Fibroblast of upper back skin (primary cell): ENCODE data around the gene TRIM24.
A peak's percentile ranks its signal among the peaks of the same experiment; 100 is the strongest.
"Not testable (repeated sequence)": the region's sequence is repeated elsewhere in the genome, so short reads cannot be mapped to it uniquely, and the experiment has no call there.

Source experiments
- DNase-seq: peaks from one replicate; pipeline ENCODE4 v3.0.0-alpha.2; 2013

TRIM24 gene

DNA sequence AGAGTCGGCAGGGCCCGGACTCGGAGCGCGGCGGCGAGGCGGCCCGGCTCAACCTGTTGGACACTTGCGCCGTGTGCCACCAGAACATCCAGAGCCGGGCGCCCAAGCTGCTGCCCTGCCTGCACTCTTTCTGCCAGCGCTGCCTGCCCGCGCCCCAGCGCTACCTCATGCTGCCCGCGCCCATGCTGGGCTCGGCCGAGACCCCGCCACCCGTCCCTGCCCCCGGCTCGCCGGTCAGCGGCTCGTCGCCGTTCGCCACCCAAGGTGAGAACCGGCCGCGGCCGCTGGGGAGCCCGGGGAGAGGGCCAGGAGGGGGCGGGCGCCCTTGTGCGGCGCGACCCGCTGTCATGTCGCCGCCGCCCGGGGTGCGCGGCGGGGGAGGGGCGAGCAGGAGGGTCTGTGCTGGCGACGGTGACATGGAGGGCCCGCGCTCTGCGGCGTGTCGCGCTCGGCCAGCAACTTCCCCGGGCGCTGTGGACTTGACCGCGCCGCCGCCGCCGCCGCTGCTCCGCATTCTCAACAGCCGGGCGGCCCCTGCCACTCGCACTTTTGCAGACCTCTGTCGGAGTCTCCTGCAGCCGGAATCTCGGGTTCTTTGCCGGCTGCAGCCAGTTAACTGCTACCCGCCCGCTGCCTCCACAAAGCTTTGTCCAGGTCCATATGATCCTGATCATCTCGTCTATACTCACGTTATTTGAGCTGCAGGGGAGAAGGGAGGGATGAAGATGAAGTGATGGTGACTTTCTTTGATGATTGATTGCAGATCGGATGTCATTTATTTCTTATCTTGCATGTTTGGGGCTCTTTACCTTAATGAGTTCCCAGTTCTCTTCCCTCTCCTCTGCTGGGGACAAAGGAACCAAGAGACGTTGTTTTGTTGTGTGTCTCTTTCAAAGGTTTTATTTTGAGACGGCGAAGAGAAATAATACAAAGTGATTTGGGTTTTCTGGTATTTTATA is 869 bp downstream of the TRIM24 start:
- DNase-seq, result peak; percentile 36

GRCh38 chr7:138463291-138463618 is 3.2 kb downstream of the TRIM24 start:
- DNase-seq, result not testable (repeated sequence)

DNA sequence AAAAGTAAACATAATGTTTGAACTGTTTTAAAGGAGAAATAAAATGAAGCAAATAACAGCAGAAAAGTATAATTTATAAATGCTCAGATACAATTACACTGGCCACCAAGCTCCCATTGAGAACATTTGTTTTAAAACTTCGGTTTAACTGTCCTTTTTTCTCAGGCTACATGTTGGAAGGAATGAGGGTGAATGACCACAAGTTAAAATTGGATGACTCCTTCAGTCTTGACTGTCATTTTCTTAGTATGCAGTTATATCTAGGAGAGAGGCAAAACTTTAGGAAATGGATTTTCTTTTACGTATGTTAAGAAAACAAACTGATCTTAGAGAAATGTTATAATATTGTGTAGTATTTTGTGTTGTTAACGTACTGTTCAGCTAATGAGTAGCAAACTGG is 5.0 kb downstream of the TRIM24 start:
- peak; percentile 16 for DNase-seq

GRCh38 chr7:138466069-138466756 is 6.2 kb downstream of the TRIM24 start:
- not testable (repeated sequence) for DNase-seq

DNA sequence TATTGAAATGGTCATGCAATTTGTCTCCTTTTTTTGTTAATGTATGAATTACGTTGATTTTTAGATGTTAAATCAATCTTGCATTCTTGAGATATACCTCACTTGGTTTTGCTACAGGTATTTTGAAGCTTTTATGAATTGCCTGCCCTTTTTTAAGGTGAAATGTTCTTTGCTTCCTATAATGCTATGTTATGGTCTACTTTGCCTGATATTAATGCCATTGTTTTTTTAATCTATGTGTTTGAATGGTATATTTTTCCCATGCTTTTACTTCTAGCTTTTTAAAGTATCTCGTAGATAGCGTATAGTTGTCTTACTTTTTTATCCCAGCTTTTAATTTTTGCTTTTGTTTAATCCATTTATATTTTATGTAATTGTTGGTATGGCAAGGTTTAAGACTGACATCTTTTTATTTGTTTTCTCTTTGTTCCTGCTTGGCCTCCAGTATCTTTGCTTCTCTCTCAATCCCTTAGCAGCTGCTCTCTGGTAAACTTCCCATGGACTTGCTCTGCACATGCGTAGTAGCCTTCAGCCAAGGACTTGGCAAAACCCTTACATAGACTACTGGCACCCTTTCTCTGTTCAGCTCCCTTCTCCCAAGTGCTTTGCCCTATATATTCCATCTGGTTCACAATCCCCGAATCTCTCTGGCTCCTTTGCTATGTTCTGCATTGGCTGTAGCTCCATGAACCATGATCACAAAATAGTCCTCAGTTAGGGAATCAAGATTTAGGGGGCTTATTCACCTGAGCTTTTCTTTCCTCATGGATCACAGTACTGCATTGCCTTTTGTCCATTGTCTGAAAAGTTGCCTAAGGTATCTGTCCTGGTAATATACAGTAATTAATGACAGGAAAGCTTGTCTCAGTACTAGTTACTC is 8.4 kb downstream of the TRIM24 start:
- no peak for DNase-seq

DNA sequence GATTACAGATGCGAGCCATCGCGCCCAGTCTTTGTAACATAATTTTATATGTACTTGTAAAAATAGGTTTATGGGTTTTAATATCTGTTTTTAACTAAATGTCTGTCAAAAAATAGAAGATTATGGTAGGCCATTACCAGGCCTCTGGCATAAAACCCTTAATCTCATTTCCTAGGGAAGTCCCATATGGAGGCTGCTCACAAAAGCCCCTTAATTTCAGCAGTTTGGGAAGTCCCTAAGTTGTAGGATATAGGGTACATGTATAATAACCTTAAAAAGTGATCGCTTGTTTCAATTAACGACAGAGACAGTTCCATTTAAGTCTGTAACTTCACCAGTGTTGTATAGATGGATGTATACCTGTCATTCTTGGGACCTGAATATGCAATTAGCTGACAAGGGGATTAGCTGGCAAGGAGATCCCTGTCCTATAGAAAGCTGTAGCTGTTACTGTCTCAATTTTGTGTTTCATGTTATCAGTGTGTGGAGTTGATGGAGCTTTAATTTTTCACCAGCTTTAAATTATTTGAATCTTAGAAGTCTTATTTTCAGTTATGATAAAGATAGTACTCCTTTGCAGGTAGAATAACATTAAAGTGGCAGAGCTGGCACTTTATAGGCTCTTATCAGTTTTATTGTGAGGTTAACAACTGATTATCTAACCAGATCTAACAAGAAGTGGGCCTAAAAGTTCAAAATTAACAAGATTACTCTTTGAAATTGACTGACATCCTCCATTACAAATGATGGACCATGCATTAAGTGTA is 10.5 kb downstream of the TRIM24 start:
- no peak for DNase-seq

- no peak for DNase-seq
These were observed 12.4 kb downstream of the TRIM24 start for GRCh38 chr7:138472292-138473079.

- DNase-seq, result no peak
These were observed 15.3 kb downstream of the TRIM24 start for GRCh38 chr7:138475377-138475776.

DNA sequence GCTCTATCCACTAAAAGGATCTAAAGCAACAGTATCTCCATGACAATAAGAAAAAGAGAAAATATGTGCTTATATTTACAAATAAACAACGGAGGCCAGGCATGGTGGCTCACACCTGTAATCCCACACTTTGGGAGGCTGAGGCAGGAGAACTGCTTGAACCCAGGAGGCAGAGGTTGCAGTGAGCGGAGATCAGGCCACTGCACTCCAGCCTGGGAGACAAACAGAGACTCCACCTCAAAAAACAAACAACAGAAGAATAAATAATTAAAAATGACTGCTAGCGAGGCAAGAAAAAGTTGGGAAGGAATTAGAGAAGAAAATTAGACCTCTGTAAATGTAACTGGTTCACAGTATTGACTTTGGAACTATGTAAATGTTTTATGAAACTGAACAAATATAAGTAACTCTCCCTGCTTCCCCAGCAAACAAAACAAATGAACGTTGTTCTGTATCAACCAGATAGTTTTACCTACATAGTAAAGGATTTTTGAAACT is 17.1 kb downstream of the TRIM24 start:
- no peak for DNase-seq

GRCh38 chr7:138477581-138477980 is 17.5 kb downstream of the TRIM24 start:
- DNase-seq, result peak; percentile 3

- DNase-seq, result no peak
These were observed 18.4 kb downstream of the TRIM24 start for GRCh38 chr7:138478499-138478908.

DNA sequence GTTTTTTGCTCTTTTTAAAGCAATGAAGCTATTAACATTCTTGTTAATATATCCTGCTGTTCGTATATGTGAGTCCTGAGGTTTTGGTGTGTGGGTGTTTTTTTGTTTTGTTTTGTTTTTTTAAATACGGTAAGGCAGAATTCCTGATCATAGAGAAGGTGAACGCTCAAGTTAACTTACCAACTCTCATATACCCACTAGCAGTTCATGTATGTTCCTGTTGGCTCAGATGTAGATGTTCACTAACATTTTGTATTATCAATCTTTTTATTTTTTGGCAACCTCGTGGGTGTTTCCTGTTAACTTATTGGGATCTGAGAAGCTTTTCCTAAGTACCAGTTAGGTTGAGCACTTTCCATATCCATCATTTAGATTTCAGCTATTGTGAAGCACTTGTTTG is 20.5 kb downstream of the TRIM24 start:
- no peak for DNase-seq

DNA sequence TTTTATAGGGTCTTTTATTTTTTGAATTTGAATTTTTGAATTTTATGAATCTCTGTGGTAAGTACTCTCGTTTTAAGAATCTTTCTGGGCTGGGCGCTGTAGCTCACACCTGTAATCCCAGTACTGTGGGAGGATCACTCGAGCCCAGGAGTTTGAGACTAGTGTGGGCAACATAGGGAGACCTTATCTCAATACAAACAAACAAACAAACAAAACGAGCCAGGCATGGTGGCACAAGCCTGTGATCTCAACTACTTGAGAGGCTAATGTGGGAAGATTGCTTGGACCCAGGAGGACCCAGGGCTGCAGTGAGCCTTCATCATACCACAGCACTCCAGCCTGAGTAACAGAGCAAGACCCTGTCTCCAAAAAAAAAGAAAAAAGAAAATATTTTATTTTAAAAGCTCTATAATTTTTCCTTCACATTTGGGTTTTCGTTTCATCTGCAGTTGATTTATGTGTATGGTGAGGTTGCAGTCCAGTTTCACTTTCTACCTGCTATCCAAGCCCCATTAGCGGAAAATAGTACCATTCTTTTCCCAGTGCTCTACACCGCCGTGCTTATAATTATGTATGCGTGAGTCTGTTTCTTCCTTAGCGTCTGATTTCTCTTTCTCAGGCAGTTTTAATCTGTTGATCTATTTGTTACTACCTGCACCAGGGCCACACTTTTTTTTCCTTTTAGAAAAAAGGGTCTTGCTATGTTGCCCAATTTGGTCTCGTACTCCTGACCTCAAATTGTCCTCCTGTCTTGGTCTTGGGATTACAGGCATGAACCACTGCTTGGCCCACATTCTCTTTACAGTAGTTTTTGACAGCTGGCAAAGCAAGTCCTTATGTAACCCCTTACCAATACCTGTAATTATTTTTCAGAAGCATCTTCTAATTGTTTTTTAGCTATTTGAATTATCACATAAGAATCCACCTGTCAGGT is 21.7 kb downstream of the TRIM24 start:
- DNase-seq, result no peak

DNA sequence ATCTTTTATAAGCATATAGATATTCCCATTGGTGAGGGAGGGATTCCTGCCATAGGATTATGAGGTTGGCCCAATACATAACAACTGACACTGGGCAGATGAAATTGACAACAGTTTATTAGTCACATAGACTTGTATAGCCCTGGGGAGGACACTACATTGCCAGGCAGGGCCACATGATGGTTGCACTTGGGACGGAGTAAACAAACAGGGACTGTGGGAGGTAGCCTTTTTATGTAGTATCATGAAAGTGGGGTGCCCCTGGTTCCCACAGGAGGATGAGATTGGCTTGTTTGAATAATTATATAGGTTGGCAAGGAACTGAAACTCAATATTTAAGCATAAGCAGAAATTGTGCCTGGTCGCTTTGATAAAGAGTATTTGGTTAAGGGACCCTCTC is 23.5 kb downstream of the TRIM24 start:
- DNase-seq, result no peak

DNA sequence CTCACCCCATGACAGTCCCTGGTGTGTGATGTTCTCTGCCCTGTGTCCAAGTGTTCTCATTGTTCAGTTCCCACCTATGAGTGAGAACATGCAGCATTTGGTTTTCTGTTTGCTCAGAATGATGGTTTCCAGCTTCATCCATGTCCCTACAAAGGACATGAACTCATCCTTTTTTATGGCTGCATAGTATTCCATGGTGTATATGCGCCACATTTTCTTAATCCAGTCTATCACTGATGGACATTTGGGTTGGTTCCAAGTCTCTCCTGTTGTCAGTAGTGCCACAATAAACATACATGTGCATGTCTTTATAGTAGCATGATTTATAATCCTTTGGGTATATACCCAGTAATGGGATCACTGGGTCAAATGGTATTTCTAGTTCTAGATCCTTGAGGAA is 25.4 kb downstream of the TRIM24 start:
- not testable (repeated sequence) for DNase-seq

DNA sequence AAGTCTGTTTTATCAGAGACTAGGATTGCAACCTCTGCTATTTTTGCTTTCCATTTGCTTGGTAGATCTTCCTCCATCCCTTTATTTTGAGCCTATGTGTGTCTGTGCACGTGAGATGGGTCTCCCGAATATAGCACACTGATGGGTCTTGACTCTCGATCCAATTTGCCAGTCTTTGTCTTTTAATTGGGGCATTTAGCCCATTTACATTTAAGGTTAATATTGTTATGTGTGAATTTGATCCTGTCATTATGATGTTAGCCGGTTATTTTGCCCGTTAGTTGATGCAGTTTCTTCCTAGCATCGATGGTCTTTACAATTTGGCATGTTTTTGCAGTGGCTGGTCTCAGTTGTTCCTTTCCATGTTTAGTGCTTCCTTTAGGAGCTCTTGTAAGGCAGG is 29.1 kb downstream of the TRIM24 start:
- DNase-seq, result not testable (repeated sequence)

DNA sequence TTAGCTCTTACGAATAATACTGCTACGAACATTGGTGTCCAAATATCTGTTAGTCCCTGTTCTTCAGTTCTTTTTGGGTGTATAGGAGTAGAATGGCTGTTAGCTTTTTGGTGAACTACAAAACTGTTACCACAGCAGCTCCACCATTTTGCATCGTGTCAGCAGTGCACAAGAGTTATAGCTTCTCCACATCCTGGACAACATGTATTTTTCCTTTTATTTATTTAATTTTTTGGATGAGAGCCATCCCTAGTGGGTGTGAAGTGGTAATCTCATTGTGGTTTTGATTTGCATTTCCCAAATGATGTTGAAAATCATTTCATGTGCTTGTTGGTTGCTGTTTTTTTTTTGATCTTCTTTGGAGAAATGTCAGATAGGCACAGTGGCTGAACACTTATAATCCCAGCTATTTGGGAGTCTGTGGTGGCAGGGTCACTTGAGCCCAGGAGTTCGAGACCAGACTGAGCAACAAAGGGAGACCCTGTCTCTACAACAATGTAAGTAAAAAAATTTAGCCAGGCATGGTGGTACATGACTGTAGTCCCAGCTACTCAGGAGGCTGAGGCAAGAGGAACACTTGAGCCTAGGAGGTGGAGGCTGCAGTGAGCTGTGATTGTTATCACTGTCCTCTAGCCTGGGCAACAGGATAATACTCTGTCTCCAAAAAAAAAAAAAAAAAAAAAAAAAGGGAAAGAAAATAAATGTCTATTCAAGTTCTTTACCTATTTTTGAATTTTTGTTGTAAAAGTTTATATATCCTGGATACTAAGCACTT is 31.7 kb downstream of the TRIM24 start:
- no peak for DNase-seq

GRCh38 chr7:138492423-138492822 is 32.4 kb downstream of the TRIM24 start:
- no peak for DNase-seq

DNA sequence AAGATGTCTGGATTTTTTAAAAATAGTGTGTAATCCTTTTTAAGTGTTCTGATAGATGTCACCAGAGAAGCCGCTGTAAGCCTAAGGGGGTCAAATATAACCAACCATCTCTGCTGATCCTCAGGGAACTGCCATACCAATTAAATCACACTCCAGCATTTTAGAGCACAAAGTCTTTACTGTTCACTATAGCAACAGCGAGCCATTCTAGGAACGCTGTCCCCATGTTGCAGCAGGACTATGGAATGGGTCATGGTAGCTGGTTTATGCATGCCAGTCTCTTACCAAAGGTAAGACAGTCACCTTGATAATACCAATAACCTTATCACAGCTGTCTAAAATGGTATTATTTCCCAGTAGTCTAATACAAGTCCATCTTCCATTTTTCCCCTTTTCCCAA is 33.5 kb downstream of the TRIM24 start:
- no peak for DNase-seq
